Neuronal stem cell (in vitro differentiated cells): ENCODE measurements around the gene DENND5B.

Experiments
- DNase-seq: peaks from one replicate; pipeline ENCODE4 v3.0.0-alpha.2; 2013; ENCODE audit warnings: low spot score
- H2AFZ ChIP-seq: one replicate; pipeline ENCODE4 v1.6.1; 2013; ENCODE audit warnings: mild to moderate bottlenecking, low read length, inconsistent platforms
- H2AK5ac ChIP-seq: 2 replicates; pipeline ENCODE4 v1.6.1; 2013; ENCODE audit warnings: low read depth, mild to moderate bottlenecking, inconsistent platforms, low read length, moderate library complexity, mixed read lengths
- H2BK120ac ChIP-seq: 2 replicates; pipeline ENCODE4 v1.6.1; 2013; ENCODE audit warnings: low read depth, mild to moderate bottlenecking, inconsistent platforms, low read length, moderate library complexity, mixed read lengths
- H2BK12ac ChIP-seq: one replicate; pipeline ENCODE4 v1.6.1; 2013; ENCODE audit warnings: low read length, inconsistent platforms
- H2BK15ac ChIP-seq: 2 replicates; pipeline ENCODE4 v1.6.1; 2013; ENCODE audit warnings: mild to moderate bottlenecking, low read length, inconsistent platforms, mixed read lengths
- H2BK5ac ChIP-seq: one replicate; pipeline ENCODE4 v1.6.1; 2013; ENCODE audit warnings: inconsistent platforms, mild to moderate bottlenecking, low read length, moderate library complexity
- H3K14ac ChIP-seq: one replicate; pipeline ENCODE4 v1.6.1; 2013; ENCODE audit warnings: low read length, inconsistent platforms
- H3K18ac ChIP-seq: 2 replicates; pipeline ENCODE4 v1.6.1; 2013; ENCODE audit warnings: low read length, inconsistent platforms
- H3K23ac ChIP-seq: 2 replicates; pipeline ENCODE4 v1.6.1; 2013; ENCODE audit warnings: low read depth, mild to moderate bottlenecking, mixed read lengths, low read length, inconsistent platforms; ENCODE audit not compliant: poor library complexity
- H3K27ac ChIP-seq: replicated peaks from 3 replicates; pipeline ENCODE4 v1.5.1; 2013; ENCODE audit warnings: low read length, inconsistent platforms
- H3K27me3 ChIP-seq, 3 experiments: 2 replicates each; pipeline ENCODE4 v1.6.1; 2013; ENCODE audit warnings: low read length in 3 of 3, mild to moderate bottlenecking in 2 of 3, inconsistent platforms in 1 of 3, low read depth in 1 of 3, mixed read lengths in 1 of 3, moderate library complexity in 1 of 3; ENCODE audit not compliant: control insufficient read depth in 3 of 3, insufficient read depth in 3 of 3
- H3K36me3 ChIP-seq, 2 donors: replicated peaks in 1 of 2; 2 replicates each; pipeline ENCODE4 v1.6.1; 2013; ENCODE audit warnings: low read length in 2 of 2; ENCODE audit not compliant: control insufficient read depth in 2 of 2, insufficient read depth in 2 of 2
- H3K4ac ChIP-seq: 2 replicates; pipeline ENCODE4 v1.6.1; 2013; ENCODE audit warnings: inconsistent platforms, mild to moderate bottlenecking, low read length, moderate library complexity
- H3K4me1 ChIP-seq, 2 donors: 1 replicate in 1 of 2; 2 replicates in 1 of 2; pipeline ENCODE4 v1.6.1; 2013; ENCODE audit warnings: low read length in 2 of 2, low read depth in 1 of 2; ENCODE audit not compliant: control insufficient read depth in 2 of 2, insufficient read depth in 1 of 2
- H3K4me2 ChIP-seq: one replicate; pipeline ENCODE4 v1.6.1; 2013; ENCODE audit warnings: mild to moderate bottlenecking, low read length, inconsistent platforms; ENCODE audit not compliant: insufficient read depth, poor library complexity, severe bottlenecking
- H3K4me3 ChIP-seq, 2 donors: 2 replicates each; pipeline ENCODE4 v1.5.1; 2013; ENCODE audit warnings: low read length in 2 of 2, mild to moderate bottlenecking in 2 of 2, inconsistent platforms in 1 of 2, moderate library complexity in 1 of 2
- H3K79me1 ChIP-seq: one replicate; pipeline ENCODE4 v1.6.1; 2013; ENCODE audit warnings: low read depth, mild to moderate bottlenecking, inconsistent platforms, low read length, moderate library complexity
- H3K9ac ChIP-seq: one replicate; pipeline ENCODE4 v1.6.1; 2013; ENCODE audit warnings: mild to moderate bottlenecking, low read depth, low read length, inconsistent platforms; ENCODE audit not compliant: poor library complexity
- H3K9me3 ChIP-seq, 2 donors: replicated peaks in 1 of 2; 2 replicates each; pipeline versions ENCODE3 to v1.6.1; 2013; ENCODE audit warnings: low read length in 2 of 2, mild to moderate bottlenecking in 2 of 2, inconsistent platforms in 1 of 2, low read depth in 1 of 2, mixed read lengths in 1 of 2, moderate library complexity in 1 of 2; ENCODE audit not compliant: control insufficient read depth in 2 of 2, insufficient read depth in 1 of 2
- H4K8ac ChIP-seq: one replicate; pipeline ENCODE4 v1.6.1; 2013; ENCODE audit warnings: low read depth, mild to moderate bottlenecking, inconsistent platforms, low read length, moderate library complexity
- H4K91ac ChIP-seq: one replicate; pipeline ENCODE4 v1.6.1; 2013; ENCODE audit warnings: low read length, low read depth, mild to moderate bottlenecking, inconsistent platforms; ENCODE audit not compliant: poor library complexity
- WGBS, 2 donors: extraction: QIAGEN DNeasy Blood & Tissue Kit; methylation state at CpG; one replicate each; pipeline ENCODE4 v1.1.7; 2013; ENCODE audit warnings: missing lambda C conversion rate in 2 of 2, mixed read lengths in 1 of 2; ENCODE audit not compliant: insufficient read length in 2 of 2, insufficient replicate concordance in 1 of 2; ENCODE audit errors: extremely low coverage in 2 of 2; 5-methylcytosine and 5-hydroxymethylcytosine counted together

The DENND5B gene

GRCh38 chr12:31368666-31369361 is 222.1 kb downstream of the DENND5B start:
- Histone ChIP-seq H3K36me3 (no peaks in the 10 kb centered on the region), H3K9me3 (no peaks in the 10 kb centered on the region), H2BK120ac (no peak overlapping the region), H3K9ac (no peak overlapping the region), H4K8ac (no peak overlapping the region), H3K14ac (no peak overlapping the region), H3K23ac (no peak overlapping the region), H3K79me1 (no peaks in the 10 kb centered on the region), H3K27ac (peak overlapping the region; percentile 92), H3K4ac (no peak overlapping the region), H2BK12ac (no peak overlapping the region), H4K91ac (no peak overlapping the region), H2AFZ (peak overlapping the region; percentile 83), H3K4me1 (peaks cover 19 to 30% of the 10 kb centered on the region in 2 donors), H2BK5ac (no peak overlapping the region), H3K4me2 (peak overlapping the region; percentile 2), H3K27me3 (no peaks in the 10 kb centered on the region), H2AK5ac (no peak overlapping the region), H2BK15ac (no peak overlapping the region), H3K18ac (peak overlapping the region; percentile 5), H3K4me3 (no peak overlapping the region)
- no CpG with 5 or more reads among the region's 8 CpGs for WGBS, 2 donors
- peak; percentile 51 for DNase-seq

GRCh38 chr12:31366104-31366621 is 224.8 kb downstream of the DENND5B start:
- no peak overlapping the region for H3K4me2 ChIP-seq
- DNase-seq: no peak
- no peak overlapping the region for H2BK12ac ChIP-seq
- no peak overlapping the region for H2AK5ac ChIP-seq
- no peak overlapping the region for H3K9ac ChIP-seq
- no peak overlapping the region for H2BK15ac ChIP-seq
- no peaks in the 10 kb centered on the region for H3K36me3 ChIP-seq
- H3K4me1 ChIP-seq: peaks cover 33 to 41% of the 10 kb centered on the region in 2 donors
- H4K91ac ChIP-seq: no peak overlapping the region
- H2BK120ac ChIP-seq: no peak overlapping the region
- H3K18ac ChIP-seq: no peak overlapping the region
- H3K79me1 ChIP-seq: no peaks in the 10 kb centered on the region
- H3K23ac ChIP-seq: no peak overlapping the region
- H4K8ac ChIP-seq: no peak overlapping the region
- no peak overlapping the region for H3K4ac ChIP-seq
- H3K9me3 ChIP-seq: no peaks in the 10 kb centered on the region
- H3K27ac ChIP-seq: no peak overlapping the region
- WGBS, 2 donors: no CpG with 5 or more reads among the region's 11 CpGs
- no peak overlapping the region for H3K14ac ChIP-seq
- no peaks in the 10 kb centered on the region for H3K27me3 ChIP-seq
- no peak overlapping the region for H2BK5ac ChIP-seq
- H3K4me3 ChIP-seq: no peak overlapping the region
- no peak overlapping the region for H2AFZ ChIP-seq

- Histone ChIP-seq H2BK12ac (no peak overlapping the region), H3K4me2 (no peak overlapping the region), H3K9me3 (no peaks in the 10 kb centered on the region), H3K18ac (peak overlapping the region; percentile 46), H3K36me3 (no peaks in the 10 kb centered on the region), H3K14ac (no peak overlapping the region), H3K9ac (no peak overlapping the region), H2AK5ac (peak overlapping the region; percentile 30), H4K91ac (no peak overlapping the region), H3K79me1 (no peaks in the 10 kb centered on the region), H2BK15ac (no peak overlapping the region), H3K27me3 (no peaks in the 10 kb centered on the region), H3K4me3 (no peak overlapping the region), H4K8ac (no peak overlapping the region), H3K27ac (peak overlapping the region; percentile 8), H2BK120ac (no peak overlapping the region), H3K23ac (no peak overlapping the region), H2BK5ac (no peak overlapping the region), H3K4me1 (peaks cover 19 to 21% of the 10 kb centered on the region in 2 donors), H2AFZ (peak overlapping the region; percentile 4), H3K4ac (no peak overlapping the region)
- no CpG with 5 or more reads among the region's 2 CpGs for WGBS, 2 donors
- no peak for DNase-seq
Measured at GRCh38 chr12:31363831-31364230, 227.1 kb downstream of the DENND5B start.

- DNase-seq: no peak
- H2AFZ ChIP-seq: peak overlapping the region; percentile 82
- no peak overlapping the region for H3K14ac ChIP-seq
- H2BK5ac ChIP-seq: no peak overlapping the region
- H3K9me3 ChIP-seq: no peaks in the 10 kb centered on the region
- no peak overlapping the region for H2AK5ac ChIP-seq
- H2BK15ac ChIP-seq: no peak overlapping the region
- H3K23ac ChIP-seq: no peak overlapping the region
- H4K91ac ChIP-seq: no peak overlapping the region
- no peak overlapping the region for H4K8ac ChIP-seq
- H3K4me1 ChIP-seq: peaks cover 15 to 17% of the 10 kb centered on the region in 2 donors
- no peak overlapping the region for H3K4me2 ChIP-seq
- no peak overlapping the region for H2BK120ac ChIP-seq
- WGBS, 2 donors: no CpG with 5 or more reads among the region's 6 CpGs
- H3K9ac ChIP-seq: no peak overlapping the region
- H2BK12ac ChIP-seq: no peak overlapping the region
- H3K27ac ChIP-seq: peak overlapping the region; percentile 89
- H3K4me3 ChIP-seq: no peak overlapping the region
- H3K4ac ChIP-seq: no peak overlapping the region
- H3K36me3 ChIP-seq: no peaks in the 10 kb centered on the region
- H3K79me1 ChIP-seq: no peaks in the 10 kb centered on the region
- H3K27me3 ChIP-seq: no peaks in the 10 kb centered on the region
- H3K18ac ChIP-seq: peak overlapping the region; percentile 57
Measured at GRCh38 chr12:31363416-31363809, 227.5 kb downstream of the DENND5B start.
